Ishikawa (cell line): ENCODE measurements around the gene SLX4.

ENCODE experiments used
- CEBPB ChIP-seq: IDR thresholded peaks from 2 replicates; pipeline ENCODE4 v1.6.1; 2012
- CREB1 ChIP-seq: IDR thresholded peaks from 2 replicates; pipeline ENCODE4 v1.6.1; 2012; ENCODE audit warnings: low read depth
- EP300 ChIP-seq: IDR thresholded peaks from 2 replicates; pipeline ENCODE4 v1.6.1; 2012; ENCODE audit warnings: borderline replicate concordance
- FOXM1 ChIP-seq: IDR thresholded peaks from 2 replicates; pipeline ENCODE4 v1.6.1; 2012; ENCODE audit warnings: low read depth, borderline replicate concordance
- NFIC ChIP-seq: IDR thresholded peaks from 2 replicates; pipeline ENCODE4 v1.6.1; 2012
- RAD21 ChIP-seq: IDR thresholded peaks from 2 replicates; pipeline ENCODE4 v1.6.1; 2012; ENCODE audit warnings: low read depth
- REST ChIP-seq: IDR thresholded peaks from 2 replicates; pipeline ENCODE4 v1.6.1; 2012; ENCODE audit warnings: low read depth, mild to moderate bottlenecking
- TAF1 ChIP-seq: IDR thresholded peaks from 2 replicates; pipeline ENCODE4 v1.6.1; 2012; ENCODE audit warnings: low read depth, mild to moderate bottlenecking
- TCF12 ChIP-seq: IDR thresholded peaks from 2 replicates; pipeline ENCODE4 v1.6.1; 2012; ENCODE audit warnings: low read depth
- TEAD4 ChIP-seq: IDR thresholded peaks from 2 replicates; pipeline ENCODE4 v1.6.1; 2012
- YY1 ChIP-seq: IDR thresholded peaks from 2 replicates; pipeline ENCODE4 v1.6.1; 2012; ENCODE audit warnings: low read depth
- ZBTB7A ChIP-seq: IDR thresholded peaks from 2 replicates; pipeline ENCODE4 v1.6.1; 2012; ENCODE audit warnings: low read depth
- TF ChIP-seq, protein P1 (sequence below): IDR thresholded peaks from 2 replicates; pipeline ENCODE4 v1.6.1; 2012
- TF ChIP-seq, protein P2 (sequence below): IDR thresholded peaks from 2 replicates; pipeline ENCODE4 v1.6.1; 2012

- no peak for TF ChIP-seq YY1
- TF ChIP-seq, protein P1, sequence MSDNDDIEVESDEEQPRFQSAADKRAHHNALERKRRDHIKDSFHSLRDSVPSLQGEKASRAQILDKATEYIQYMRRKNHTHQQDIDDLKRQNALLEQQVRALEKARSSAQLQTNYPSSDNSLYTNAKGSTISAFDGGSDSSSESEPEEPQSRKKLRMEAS = no peak; the same call in 1 of the 2 replicates
- TF ChIP-seq RAD21 = no peak
- TF ChIP-seq, protein P2, sequence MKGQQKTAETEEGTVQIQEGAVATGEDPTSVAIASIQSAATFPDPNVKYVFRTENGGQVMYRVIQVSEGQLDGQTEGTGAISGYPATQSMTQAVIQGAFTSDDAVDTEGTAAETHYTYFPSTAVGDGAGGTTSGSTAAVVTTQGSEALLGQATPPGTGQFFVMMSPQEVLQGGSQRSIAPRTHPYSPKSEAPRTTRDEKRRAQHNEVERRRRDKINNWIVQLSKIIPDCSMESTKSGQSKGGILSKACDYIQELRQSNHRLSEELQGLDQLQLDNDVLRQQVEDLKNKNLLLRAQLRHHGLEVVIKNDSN = no peak
- no peak for TF ChIP-seq EP300
- TF ChIP-seq TAF1 = no peak
- no peak for TF ChIP-seq CEBPB
- no peak for TF ChIP-seq REST
- TF ChIP-seq TCF12 = no peak
- no peak for TF ChIP-seq TEAD4
- TF ChIP-seq CREB1 = no peak
- TF ChIP-seq FOXM1 = no peak
- TF ChIP-seq NFIC = no peak
- TF ChIP-seq ZBTB7A = no peak
Observed at GRCh38 chr16:3610698-3611145, 684 bp downstream of the SLX4 start.
